NT2/D1 (cell line): ENCODE results near the gene CST2.

Source experiments
- SUZ12 ChIP-seq: IDR thresholded peaks from 2 replicates; pipeline ENCODE4 v1.6.1; 2011; ENCODE audit not compliant: insufficient read length, insufficient read depth; ENCODE audit errors: extremely low read depth
- YY1 ChIP-seq: IDR thresholded peaks from 2 replicates; pipeline ENCODE4 v1.6.1; 2011; ENCODE audit not compliant: insufficient read length, insufficient read depth
- ZNF274 ChIP-seq: IDR thresholded peaks from 2 replicates; pipeline ENCODE4 v1.6.1; 2011; ENCODE audit warnings: mild to moderate bottlenecking, low read depth, low read length

GRCh38 chr20:23873370-23874015, 47.0 kb upstream of the CST2 start:
- TF ChIP-seq YY1: no peak
- TF ChIP-seq ZNF274: no peak
- no peak for TF ChIP-seq SUZ12
